OCI-LY7 (cell line): Measurements from ENCODE around the gene MAGI1. TPM values are rescaled to one million over a fixed set of nuclear protein-coding genes. Genes with fewer than 3 reads are reported as not detected.

ENCODE experiments used
- BruUV-seq: library from RNA; stranded (reverse); fragments of 400-500 nt; replicated peaks from 2 replicates; lab custom pipeline; 2021; lab: Mats Ljungman, UMichigan
- CTCF ChIA-PET: fragments of 300-600 bp; sonication (Branson Sonifier 250); formaldehyde crosslinking; loops from one replicate; lab custom pipeline; 2022; ENCODE audit warnings: antibody characterized with exemption; ENCODE audit not compliant: unreplicated experiment; lab: Charles Lee
- POLR2A ChIA-PET: fragments of 300-600 bp; sonication (Branson Sonifier 250); formaldehyde crosslinking; loops from one replicate; lab custom pipeline; 2022; ENCODE audit warnings: antibody characterized with exemption; lab: Charles Lee
- DNase-seq: peaks from one replicate; pipeline ENCODE4 v3.0.0-alpha.2; 2015; ENCODE audit warnings: low spot score
- H2AFZ ChIP-seq: fragments of 200-600 bp; sonication (generic), shearing (Covaris generic); 2 replicates; pipeline ENCODE4 v1.6.1; 2014; ENCODE audit warnings: mild to moderate bottlenecking, antibody characterized with exemption, low read length, moderate library complexity
- H3K27ac ChIP-seq: fragments of 200-600 bp; sonication (generic); 2 replicates; pipeline ENCODE4 v1.5.1; 2014; ENCODE audit warnings: mixed run types, low read depth, mild to moderate bottlenecking, moderate library complexity, low read length, inconsistent platforms; ENCODE audit not compliant: poor library complexity, severe bottlenecking
- H3K36me3 ChIP-seq: fragments of 200-600 bp; sonication (generic); 2 replicates; pipeline ENCODE4 v1.6.1; 2014; ENCODE audit warnings: mild to moderate bottlenecking, antibody characterized with exemption, low read length, moderate library complexity, mixed read lengths; ENCODE audit not compliant: insufficient read depth
- H3K4me1 ChIP-seq: fragments of 200-600 bp; sonication (generic); 2 replicates; pipeline ENCODE4 v1.5.1; 2014; ENCODE audit warnings: mild to moderate bottlenecking, low read length; ENCODE audit not compliant: insufficient read depth, poor library complexity, severe bottlenecking
- H3K4me2 ChIP-seq: fragments of 200-600 bp; sonication (generic); 2 replicates; pipeline ENCODE4 v1.6.1; 2014; ENCODE audit warnings: mild to moderate bottlenecking, low read length
- H3K4me3 ChIP-seq: fragments of 200-600 bp; sonication (generic); 2 replicates; pipeline ENCODE4 v1.5.1; 2014; ENCODE audit warnings: mild to moderate bottlenecking, low read depth, low read length; ENCODE audit not compliant: poor library complexity, severe bottlenecking
- H3K79me2 ChIP-seq: fragments of 200-600 bp; sonication (generic); 2 replicates; pipeline ENCODE4 v1.6.1; 2016; ENCODE audit warnings: low read depth, mild to moderate bottlenecking, low read length, moderate library complexity, mixed read lengths; ENCODE audit not compliant: insufficient read depth
- H3K9me2 ChIP-seq: fragments of 200-600 bp; sonication (generic); 2 replicates; pipeline ENCODE4 v1.6.1; 2016; ENCODE audit warnings: mild to moderate bottlenecking, low read length, mixed read lengths; ENCODE audit not compliant: insufficient read depth
- H3K9me3 ChIP-seq: fragments of 200-600 bp; sonication (generic); 2 replicates; pipeline ENCODE4 v1.6.1; 2014; ENCODE audit warnings: mild to moderate bottlenecking, mixed run types, low read length, mixed read lengths
- H4K20me1 ChIP-seq: fragments of 200-600 bp; sonication (generic); 2 replicates; pipeline ENCODE4 v1.6.1; 2014; ENCODE audit warnings: mild to moderate bottlenecking, antibody characterized with exemption, low read length, moderate library complexity, mixed read lengths; ENCODE audit not compliant: insufficient read depth
- CTCF ChIP-seq: fragments of 200-600 bp; sonication (generic); conservative IDR thresholded peaks from 2 replicates; pipeline ENCODE4 v1.5.1; 2014; ENCODE audit warnings: mild to moderate bottlenecking, antibody characterized with exemption, low read length, moderate library complexity, mixed read lengths
- EZH2phosphoT487 ChIP-seq: fragments of 200-600 bp; sonication (generic); IDR thresholded peaks from 2 replicates; pipeline ENCODE4 v1.6.1; 2018; ENCODE audit warnings: low read depth, borderline replicate concordance, mild to moderate bottlenecking, mixed run types, antibody characterized with exemption, low read length, moderate library complexity, mixed read lengths
- intact Hi-C: fragments of 100-400 bp; cut with micrococcal nuclease; formaldehyde crosslinking; loops from one replicate; pipeline ENCODE4 v1.10.0; 2022; ENCODE audit not compliant: unreplicated experiment
- total RNA-seq, 2 experiments: library from RNA; depleted of rRNA in 1 of 2; stranded (reverse); fragments of >200 nt in 1 of 2; shearing (Covaris generic) in 1 of 2; gene quantifications; 2 replicates each; pipeline ENCODE4 v1.2.3, GENCODE V29; 2014 to 2022

MAGI1 gene
- total RNA-seq, 2 experiments from 2014 or later = 0.63 to 2.5 TPM

- Histone ChIP-seq H4K20me1 (no peaks in the 10 kb centered on the region), H2AFZ (no peak overlapping the region), H3K9me3 (no peaks in the 10 kb centered on the region), H3K4me1 (no peaks in the 10 kb centered on the region), H3K27ac (no peak overlapping the region), H3K36me3 (no peaks in the 10 kb centered on the region), H3K79me2 (no peaks in the 10 kb centered on the region), H3K4me3 (no peak overlapping the region), H3K4me2 (no peak overlapping the region), H3K9me2 (no peaks in the 10 kb centered on the region)
- POLR2A ChIA-PET = no interaction called here
- CTCF ChIA-PET = no interaction called here
- TF ChIP-seq EZH2phosphoT487 (no peak), CTCF (no peak)
- intact Hi-C loops = no loop called here
- DNase-seq = no peak
- BruUV-seq = no TSS peak
Observed at GRCh38 chr3:65422154-65422553, 616.6 kb downstream of the MAGI1 start.

- Histone ChIP-seq H4K20me1 (no peaks in the 10 kb centered on the region), H3K4me1 (no peaks in the 10 kb centered on the region), H3K4me3 (no peak overlapping the region), H3K9me2 (no peaks in the 10 kb centered on the region), H3K4me2 (no peak overlapping the region), H2AFZ (no peak overlapping the region), H3K79me2 (no peaks in the 10 kb centered on the region), H3K27ac (no peak overlapping the region), H3K36me3 (no peaks in the 10 kb centered on the region), H3K9me3 (no peaks in the 10 kb centered on the region)
- DNase-seq = no peak
- POLR2A ChIA-PET = no interaction called here
- intact Hi-C loops = no loop called here
- no TSS peak for BruUV-seq
- TF ChIP-seq CTCF (no peak), EZH2phosphoT487 (no peak)
- CTCF ChIA-PET = no interaction called here
Observed at GRCh38 chr3:65419233-65419632, 619.5 kb downstream of the MAGI1 start.

- Histone ChIP-seq H2AFZ (no peak overlapping the region), H3K4me3 (no peak overlapping the region), H3K4me1 (no peaks in the 10 kb centered on the region), H3K9me3 (no peaks in the 10 kb centered on the region), H3K79me2 (no peaks in the 10 kb centered on the region), H4K20me1 (no peaks in the 10 kb centered on the region), H3K27ac (no peak overlapping the region), H3K4me2 (no peak overlapping the region), H3K36me3 (no peaks in the 10 kb centered on the region), H3K9me2 (no peaks in the 10 kb centered on the region)
- no peak for DNase-seq
- intact Hi-C loops = no loop called here
- POLR2A ChIA-PET = interaction anchor here (1.1 to 1.3 kb wide), 2 partner anchors 25 to 38 kb away, joined by 3 read pairs; no protein-coding TSS in a partner anchor
- BruUV-seq = no TSS peak
- no peak for TF ChIP-seq CTCF
- TF ChIP-seq EZH2phosphoT487 = no peak
- CTCF ChIA-PET = no interaction called here
Observed at GRCh38 chr3:65413891-65414290, 624.8 kb downstream of the MAGI1 start.
